SH-SY5Y (cell line): ENCODE results near the gene SEL1L.

ENCODE experiments used
- GATA2 ChIP-seq: IDR thresholded peaks from 2 replicates; pipeline ENCODE4 v1.6.1; 2011; ENCODE audit warnings: mild to moderate bottlenecking, low read depth, low read length
- GATA3 ChIP-seq: IDR thresholded peaks from 2 replicates; pipeline ENCODE4 v1.6.1; 2011; ENCODE audit warnings: low read depth, mild to moderate bottlenecking, low read length, moderate library complexity

GRCh38 chr14:81555684-81556083, 22.0 kb upstream of the SEL1L start:
- TF ChIP-seq GATA2 (no peak), GATA3 (no peak)
